Measurements from ENCODE around the gene CA5B.
A peak's percentile ranks its signal among the peaks of the same experiment; 100 is the strongest.
"Not testable (repeated sequence)": the region's sequence is repeated elsewhere in the genome, so short reads cannot be mapped to it uniquely, and the experiment has no call there.

CA5B gene

DNA sequence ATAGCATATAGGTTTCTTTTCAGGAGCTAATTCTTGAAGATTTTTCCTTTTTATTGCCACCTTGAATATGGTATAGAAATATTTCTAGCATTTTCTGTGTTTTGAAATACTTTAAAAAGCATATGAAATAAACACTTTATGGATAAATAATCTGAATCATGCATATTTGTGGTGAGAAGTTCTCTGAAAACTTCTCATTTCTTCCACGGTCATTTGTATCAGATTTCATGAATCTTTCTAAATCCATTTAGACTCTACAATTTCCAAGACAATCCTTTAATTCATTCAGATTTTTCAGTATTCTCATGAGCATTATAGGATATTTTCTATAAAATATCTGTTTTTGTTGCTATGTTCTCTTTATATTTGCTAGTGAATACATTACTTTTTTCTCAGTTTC is 16.2 kb upstream of the CA5B start:
- Histone ChIP-seq H3K27ac (ENCODE audit: insufficient read depth, low read length, poor library complexity, severe bottlenecking) (no peak overlapping the region), H3K27me3 (replicated peaks; ENCODE audit: control insufficient read depth, insufficient read depth, low read length, poor library complexity, severe bottlenecking) (no peaks in the 10 kb centered on the region), H3K4me3 (ENCODE audit: insufficient read depth, low read depth, low read length, poor library complexity, severe bottlenecking) (no peak overlapping the region), H3K4me1 (ENCODE audit: control insufficient read depth, insufficient read depth, low read length, poor library complexity, severe bottlenecking) (no peaks in the 10 kb centered on the region), H3K9me3 (ENCODE audit: control insufficient read depth, low read length) (no peaks in the 10 kb centered on the region), H3K36me3 (ENCODE audit: control insufficient read depth, insufficient read depth, low read length) (no peaks in the 10 kb centered on the region)
- no peak for DNase-seq

DNA sequence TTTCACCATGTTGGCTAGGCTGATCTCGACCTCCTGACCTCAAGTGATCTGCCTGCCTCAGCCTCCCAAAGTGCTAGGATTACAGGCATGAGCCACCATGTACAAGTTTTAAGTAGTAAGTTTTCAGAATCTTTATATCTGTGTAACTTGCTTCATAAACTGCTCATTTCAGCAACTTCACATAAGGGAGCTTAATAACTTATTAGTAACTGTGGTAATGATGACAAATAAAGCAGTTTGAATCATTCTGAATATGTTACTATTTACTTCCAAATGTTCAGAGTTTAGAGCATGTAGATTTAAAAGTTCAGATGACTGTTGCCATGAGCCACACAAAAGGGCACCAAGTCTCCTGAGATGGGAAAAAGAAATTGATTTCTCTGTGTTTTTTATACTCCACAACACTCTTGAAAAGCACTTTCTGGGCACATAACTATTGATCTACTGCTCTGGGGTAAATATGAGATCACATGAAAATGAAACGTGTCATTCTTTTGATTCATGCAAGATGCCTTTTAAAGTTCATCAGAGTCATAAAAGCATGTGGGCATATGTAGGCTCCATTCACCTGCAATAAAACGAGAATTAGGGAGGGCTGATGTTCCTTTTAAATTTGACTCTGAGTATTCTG is 14.1 kb upstream of the CA5B start:
- Histone ChIP-seq H3K9me3 (ENCODE audit: control insufficient read depth, low read length) (no peaks in the 10 kb centered on the region), H3K27ac (ENCODE audit: insufficient read depth, low read length, poor library complexity, severe bottlenecking) (no peak overlapping the region), H3K4me3 (ENCODE audit: insufficient read depth, low read depth, low read length, poor library complexity, severe bottlenecking) (no peak overlapping the region), H3K4me1 (ENCODE audit: control insufficient read depth, insufficient read depth, low read length, poor library complexity, severe bottlenecking) (no peaks in the 10 kb centered on the region), H3K36me3 (ENCODE audit: control insufficient read depth, insufficient read depth, low read length) (no peaks in the 10 kb centered on the region), H3K27me3 (replicated peaks; ENCODE audit: control insufficient read depth, insufficient read depth, low read length, poor library complexity, severe bottlenecking) (no peaks in the 10 kb centered on the region)
- no peak for DNase-seq

DNA sequence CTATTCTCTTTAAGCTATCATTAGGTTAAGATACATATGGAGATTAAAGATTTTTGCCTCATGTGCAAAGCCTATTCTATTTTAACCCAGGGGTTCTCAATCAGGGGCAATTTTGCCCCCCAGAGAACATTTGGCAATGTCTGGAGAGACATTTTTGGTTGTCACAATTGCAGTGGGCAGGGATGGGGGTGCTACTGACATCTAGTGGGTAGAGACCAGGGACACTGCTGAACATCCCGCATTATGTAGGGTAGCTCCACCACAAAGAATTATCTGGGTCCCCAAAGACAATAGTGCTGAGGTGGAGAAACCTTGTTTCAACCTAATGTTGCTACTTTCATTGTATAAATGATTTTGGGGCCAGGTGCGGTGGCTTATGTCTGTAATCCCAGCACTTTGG is 13.2 kb upstream of the CA5B start:
- DNase-seq: no peak
- H3K27me3 ChIP-seq (replicated peaks; ENCODE audit: control insufficient read depth, insufficient read depth, low read length, poor library complexity, severe bottlenecking): no peaks in the 10 kb centered on the region
- no peak overlapping the region for H3K27ac ChIP-seq (ENCODE audit: insufficient read depth, low read length, poor library complexity, severe bottlenecking)
- H3K4me1 ChIP-seq (ENCODE audit: control insufficient read depth, insufficient read depth, low read length, poor library complexity, severe bottlenecking): no peaks in the 10 kb centered on the region
- no peaks in the 10 kb centered on the region for H3K36me3 ChIP-seq (ENCODE audit: control insufficient read depth, insufficient read depth, low read length)
- no peaks in the 10 kb centered on the region for H3K9me3 ChIP-seq (ENCODE audit: control insufficient read depth, low read length)
- H3K4me3 ChIP-seq (ENCODE audit: insufficient read depth, low read depth, low read length, poor library complexity, severe bottlenecking): no peak overlapping the region

DNA sequence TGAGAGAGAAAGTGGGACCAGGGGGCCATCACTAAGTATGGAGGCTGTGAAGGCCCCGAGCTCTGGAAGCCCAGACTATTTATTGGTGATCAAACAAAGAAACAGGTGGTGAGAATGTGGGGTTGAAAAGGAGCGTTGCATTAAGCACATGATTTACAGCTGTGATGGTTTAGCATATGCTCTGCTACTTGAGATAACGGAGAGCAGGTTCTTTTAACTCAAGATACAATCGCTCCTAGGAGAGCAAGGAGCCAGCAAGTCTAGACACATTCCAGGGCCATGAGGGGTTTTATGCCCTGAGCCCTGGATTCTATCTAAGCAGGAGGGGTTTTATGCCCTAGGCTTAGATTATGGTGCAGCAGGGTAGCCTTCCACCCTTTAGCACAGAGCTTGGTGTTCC is 6.7 kb upstream of the CA5B start:
- not testable (repeated sequence) for H3K4me3 ChIP-seq (ENCODE audit: insufficient read depth, low read depth, low read length, poor library complexity, severe bottlenecking); H3K9me3 ChIP-seq (ENCODE audit: control insufficient read depth, low read length); H3K27ac ChIP-seq (ENCODE audit: insufficient read depth, low read length, poor library complexity, severe bottlenecking); H3K27me3 ChIP-seq (replicated peaks; ENCODE audit: control insufficient read depth, insufficient read depth, low read length, poor library complexity, severe bottlenecking); H3K36me3 ChIP-seq (ENCODE audit: control insufficient read depth, insufficient read depth, low read length); DNase-seq; H3K4me1 ChIP-seq (ENCODE audit: control insufficient read depth, insufficient read depth, low read length, poor library complexity, severe bottlenecking)

DNA sequence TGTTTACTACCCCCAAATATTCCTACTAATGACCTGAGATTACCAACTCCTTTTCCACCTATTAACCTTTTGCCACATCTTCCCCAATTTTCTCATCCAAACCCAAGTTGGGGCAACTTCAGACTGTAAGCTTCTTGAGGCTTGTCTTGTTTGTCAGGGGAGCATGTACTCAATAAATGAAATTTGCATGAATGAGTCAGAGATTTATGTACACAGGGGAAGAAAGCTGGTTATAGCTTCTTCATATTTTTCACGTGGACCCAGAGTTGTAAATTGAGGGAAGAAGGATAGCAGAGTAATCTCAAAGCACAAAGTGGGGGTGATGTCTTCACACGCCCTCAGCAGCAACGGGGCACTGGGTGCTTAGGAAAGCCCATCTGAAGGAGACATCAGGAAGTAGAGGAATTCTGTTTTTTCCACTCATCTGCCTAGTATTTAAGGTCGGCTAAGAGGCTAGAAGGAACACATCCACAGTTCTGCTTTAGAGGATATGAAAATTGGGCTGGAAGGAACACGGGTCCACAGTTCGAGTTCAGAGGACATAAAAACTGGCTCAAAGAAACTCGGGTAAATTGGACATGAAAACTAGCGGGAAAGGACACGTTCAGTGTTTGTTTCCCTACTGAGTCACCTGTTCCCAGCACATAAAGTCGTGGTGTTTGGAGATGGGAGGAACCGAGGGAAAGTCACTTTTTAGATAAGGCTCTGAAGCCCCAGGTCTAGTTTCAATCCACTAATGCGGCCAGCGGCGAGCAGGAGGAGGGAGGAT is 696 bp upstream of the CA5B start:
- Histone ChIP-seq H3K36me3 (ENCODE audit: control insufficient read depth, insufficient read depth, low read length) (peaks cover 2% of the 10 kb centered on the region), H3K27ac (ENCODE audit: insufficient read depth, low read length, poor library complexity, severe bottlenecking) (peak overlapping the region; percentile 90), H3K27me3 (replicated peaks; ENCODE audit: control insufficient read depth, insufficient read depth, low read length, poor library complexity, severe bottlenecking) (no peaks in the 10 kb centered on the region), H3K4me1 (ENCODE audit: control insufficient read depth, insufficient read depth, low read length, poor library complexity, severe bottlenecking) (peaks cover 20% of the 10 kb centered on the region), H3K9me3 (ENCODE audit: control insufficient read depth, low read length) (no peaks in the 10 kb centered on the region), H3K4me3 (ENCODE audit: insufficient read depth, low read depth, low read length, poor library complexity, severe bottlenecking) (peak overlapping the region; percentile 82)
- no peak for DNase-seq

DNA sequence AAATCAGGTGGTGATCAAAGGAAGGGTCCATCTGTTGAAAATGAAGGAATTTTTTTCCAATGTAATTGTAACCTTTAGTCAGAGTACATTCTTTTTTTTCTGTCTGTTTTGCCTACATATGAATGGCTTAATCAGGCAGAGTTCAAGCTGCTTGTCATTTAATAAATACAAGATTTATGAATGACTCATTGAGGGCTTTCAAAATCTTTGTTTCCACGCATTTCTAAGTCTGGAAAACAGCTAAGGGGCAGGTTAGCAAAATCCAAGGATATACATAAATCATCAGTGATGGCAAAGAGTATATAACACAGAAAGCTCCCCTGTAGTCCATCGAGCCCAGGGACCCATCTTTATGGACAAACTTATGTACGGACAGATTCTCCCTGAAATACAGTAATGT is 1.8 kb downstream of the CA5B start:
- peak overlapping the region; percentile 25 for H3K27ac ChIP-seq (ENCODE audit: insufficient read depth, low read length, poor library complexity, severe bottlenecking)
- DNase-seq: no peak
- H3K36me3 ChIP-seq (ENCODE audit: control insufficient read depth, insufficient read depth, low read length): peaks cover 6% of the 10 kb centered on the region
- H3K27me3 ChIP-seq (replicated peaks; ENCODE audit: control insufficient read depth, insufficient read depth, low read length, poor library complexity, severe bottlenecking): no peaks in the 10 kb centered on the region
- no peak overlapping the region for H3K4me3 ChIP-seq (ENCODE audit: insufficient read depth, low read depth, low read length, poor library complexity, severe bottlenecking)
- peaks cover 23% of the 10 kb centered on the region for H3K4me1 ChIP-seq (ENCODE audit: control insufficient read depth, insufficient read depth, low read length, poor library complexity, severe bottlenecking)
- no peaks in the 10 kb centered on the region for H3K9me3 ChIP-seq (ENCODE audit: control insufficient read depth, low read length)

DNA sequence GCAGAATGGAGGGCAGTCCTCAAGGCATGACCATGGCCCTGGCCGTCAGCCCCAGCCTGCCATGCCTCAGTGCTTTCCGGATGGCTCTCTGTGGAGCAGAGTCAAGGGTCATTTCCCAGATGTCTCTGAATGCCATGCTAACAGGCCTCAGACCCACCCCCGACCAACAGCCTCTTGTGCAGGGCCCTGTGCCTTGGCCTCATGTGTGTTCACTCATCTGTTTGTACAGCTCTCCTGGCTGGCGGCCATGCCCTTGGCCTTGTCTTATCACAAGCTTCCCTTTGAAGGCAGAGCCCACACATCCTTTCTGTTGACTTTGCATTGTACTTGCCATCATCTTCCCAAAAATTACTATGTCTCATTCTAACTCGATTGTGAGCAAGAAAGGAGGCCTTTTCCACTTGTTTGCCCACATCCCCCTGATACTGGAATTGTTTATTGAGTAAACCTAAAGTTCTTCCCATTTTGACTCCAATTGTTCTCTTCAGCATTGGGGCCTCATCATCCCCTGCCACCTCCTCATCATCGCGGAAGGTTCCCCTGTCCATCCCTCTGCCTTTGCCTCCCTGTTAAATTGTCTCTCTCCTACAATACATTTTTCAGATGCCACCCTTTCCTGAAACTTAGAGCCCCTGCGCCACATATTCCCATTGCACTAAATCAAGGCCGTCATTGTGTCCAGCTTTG is 6.3 kb downstream of the CA5B start:
- no peak overlapping the region for H3K27ac ChIP-seq (ENCODE audit: insufficient read depth, low read length, poor library complexity, severe bottlenecking)

DNA sequence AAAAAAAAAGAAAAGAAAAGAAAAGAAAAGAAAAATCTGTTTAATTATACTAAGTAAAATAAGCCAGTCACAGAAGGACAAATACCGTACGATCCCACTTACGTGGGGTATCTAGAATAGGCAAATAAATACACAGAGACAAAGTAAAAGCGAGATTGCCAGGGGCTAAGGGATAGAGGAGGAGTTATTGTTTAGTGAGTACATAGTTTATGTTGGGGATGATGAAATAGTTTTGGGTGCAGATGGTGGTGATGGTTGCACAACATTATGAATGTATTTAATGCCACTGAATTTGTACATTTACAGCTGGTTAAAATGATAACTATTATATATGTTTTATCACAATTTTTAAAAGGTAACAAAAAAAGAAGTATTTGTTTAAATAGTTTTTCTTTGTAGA is 7.1 kb downstream of the CA5B start:
- peaks cover 20% of the 10 kb centered on the region for H3K4me1 ChIP-seq (ENCODE audit: control insufficient read depth, insufficient read depth, low read length, poor library complexity, severe bottlenecking)
- no peak for DNase-seq
- H3K9me3 ChIP-seq (ENCODE audit: control insufficient read depth, low read length): no peaks in the 10 kb centered on the region

More for the DNA sequence above, 6.3 kb downstream of the CA5B start:
- DNase-seq: no peak
- Histone ChIP-seq H3K36me3 (ENCODE audit: control insufficient read depth, insufficient read depth, low read length) (peaks cover 6% of the 10 kb centered on the region), H3K4me1 (ENCODE audit: control insufficient read depth, insufficient read depth, low read length, poor library complexity, severe bottlenecking) (peaks cover 21% of the 10 kb centered on the region), H3K4me3 (ENCODE audit: insufficient read depth, low read depth, low read length, poor library complexity, severe bottlenecking) (no peak overlapping the region), H3K27me3 (replicated peaks; ENCODE audit: control insufficient read depth, insufficient read depth, low read length, poor library complexity, severe bottlenecking) (no peaks in the 10 kb centered on the region), H3K9me3 (ENCODE audit: control insufficient read depth, low read length) (no peaks in the 10 kb centered on the region)

DNA sequence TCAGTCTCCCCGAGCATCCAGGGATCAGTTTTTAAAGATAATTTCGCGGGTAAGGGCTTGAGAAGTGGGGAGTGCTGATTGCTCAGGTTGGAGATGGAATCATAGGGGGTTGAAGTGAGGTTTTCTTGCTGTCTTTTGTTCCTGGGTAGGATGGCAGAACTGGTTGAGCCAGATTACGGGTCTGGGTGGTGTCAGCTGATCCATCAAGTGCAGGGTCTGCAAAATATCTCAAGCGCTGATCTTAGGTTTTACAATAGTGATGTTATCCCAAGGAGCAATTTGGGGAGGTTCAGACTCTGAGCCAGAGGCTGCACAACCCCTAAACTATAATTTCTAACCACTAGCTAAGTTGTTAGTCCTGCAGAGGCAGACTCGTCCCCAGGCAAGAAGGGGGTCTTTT is 8.6 kb downstream of the CA5B start:
- H3K36me3 ChIP-seq (ENCODE audit: control insufficient read depth, insufficient read depth, low read length); H3K9me3 ChIP-seq (ENCODE audit: control insufficient read depth, low read length); H3K4me3 ChIP-seq (ENCODE audit: insufficient read depth, low read depth, low read length, poor library complexity, severe bottlenecking); H3K27me3 ChIP-seq (replicated peaks; ENCODE audit: control insufficient read depth, insufficient read depth, low read length, poor library complexity, severe bottlenecking); DNase-seq; H3K27ac ChIP-seq (ENCODE audit: insufficient read depth, low read length, poor library complexity, severe bottlenecking): not testable (repeated sequence)
- H3K4me1 ChIP-seq (ENCODE audit: control insufficient read depth, insufficient read depth, low read length, poor library complexity, severe bottlenecking): peaks cover 26% of the 10 kb centered on the region

More for the DNA sequence above, 7.1 kb downstream of the CA5B start:
- Histone ChIP-seq H3K36me3 (ENCODE audit: control insufficient read depth, insufficient read depth, low read length) (peaks cover 6% of the 10 kb centered on the region), H3K27me3 (replicated peaks; ENCODE audit: control insufficient read depth, insufficient read depth, low read length, poor library complexity, severe bottlenecking) (no peaks in the 10 kb centered on the region), H3K4me3 (ENCODE audit: insufficient read depth, low read depth, low read length, poor library complexity, severe bottlenecking) (no peak overlapping the region), H3K27ac (ENCODE audit: insufficient read depth, low read length, poor library complexity, severe bottlenecking) (no peak overlapping the region)

DNA sequence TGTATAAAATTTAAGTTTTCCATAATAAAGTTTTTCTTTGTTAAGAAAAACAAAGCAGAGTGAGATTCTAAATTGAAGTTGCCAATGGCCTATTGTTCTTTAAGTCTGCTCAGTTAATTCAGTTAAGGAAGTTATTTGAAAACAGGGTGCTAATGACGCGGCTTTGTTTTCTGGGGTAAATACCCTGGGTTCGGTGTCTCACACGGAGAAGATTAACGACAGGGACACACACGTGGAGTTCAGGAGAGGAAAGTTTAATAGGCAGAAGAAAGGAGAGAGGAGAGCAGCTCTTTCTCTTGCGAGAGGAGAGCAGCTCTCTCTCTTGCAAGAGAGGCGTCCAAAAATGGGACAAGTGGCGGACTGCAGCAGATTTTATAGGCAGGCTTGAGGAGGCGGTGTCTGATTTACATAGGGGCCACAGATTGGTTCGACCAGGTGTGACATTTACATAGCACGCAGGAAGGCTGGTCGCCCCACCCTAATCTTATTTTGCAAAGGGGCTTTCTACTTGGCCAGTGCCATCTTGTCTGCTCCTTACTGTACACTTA is 9.6 kb downstream of the CA5B start:
- Histone ChIP-seq H3K4me1 (ENCODE audit: control insufficient read depth, insufficient read depth, low read length, poor library complexity, severe bottlenecking) (peaks cover 37% of the 10 kb centered on the region), H3K27ac (ENCODE audit: insufficient read depth, low read length, poor library complexity, severe bottlenecking) (no peak overlapping the region), H3K36me3 (ENCODE audit: control insufficient read depth, insufficient read depth, low read length) (peaks cover under 1% of the 10 kb centered on the region), H3K9me3 (ENCODE audit: control insufficient read depth, low read length) (no peaks in the 10 kb centered on the region), H3K27me3 (replicated peaks; ENCODE audit: control insufficient read depth, insufficient read depth, low read length, poor library complexity, severe bottlenecking) (no peaks in the 10 kb centered on the region), H3K4me3 (ENCODE audit: insufficient read depth, low read depth, low read length, poor library complexity, severe bottlenecking) (no peak overlapping the region)
- DNase-seq: no peak

Measured in effector memory CD4-positive, alpha-beta T cell (primary cell).